Measurements from ENCODE around the gene PARN.

DNA sequence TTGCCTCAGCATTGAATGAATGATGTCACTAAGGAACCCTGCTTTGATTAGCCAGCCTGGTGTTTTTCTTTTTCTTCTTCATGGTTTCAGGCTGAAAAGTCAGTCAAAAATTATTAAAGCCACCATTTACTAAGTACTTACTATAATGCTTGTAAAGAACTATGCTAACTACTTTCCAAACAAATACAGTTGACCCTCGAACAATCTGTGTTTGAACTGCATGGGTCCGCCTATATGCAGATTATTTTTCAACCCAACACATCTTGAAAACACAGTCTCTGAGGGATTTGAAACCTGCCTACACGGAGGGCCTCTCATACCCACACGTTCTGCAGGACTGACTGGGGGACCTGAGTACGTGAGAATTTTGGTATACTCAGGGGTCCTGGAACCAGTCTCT lies 136.3 kb downstream of the PARN start:
- TF ChIP-seq, protein P1, sequence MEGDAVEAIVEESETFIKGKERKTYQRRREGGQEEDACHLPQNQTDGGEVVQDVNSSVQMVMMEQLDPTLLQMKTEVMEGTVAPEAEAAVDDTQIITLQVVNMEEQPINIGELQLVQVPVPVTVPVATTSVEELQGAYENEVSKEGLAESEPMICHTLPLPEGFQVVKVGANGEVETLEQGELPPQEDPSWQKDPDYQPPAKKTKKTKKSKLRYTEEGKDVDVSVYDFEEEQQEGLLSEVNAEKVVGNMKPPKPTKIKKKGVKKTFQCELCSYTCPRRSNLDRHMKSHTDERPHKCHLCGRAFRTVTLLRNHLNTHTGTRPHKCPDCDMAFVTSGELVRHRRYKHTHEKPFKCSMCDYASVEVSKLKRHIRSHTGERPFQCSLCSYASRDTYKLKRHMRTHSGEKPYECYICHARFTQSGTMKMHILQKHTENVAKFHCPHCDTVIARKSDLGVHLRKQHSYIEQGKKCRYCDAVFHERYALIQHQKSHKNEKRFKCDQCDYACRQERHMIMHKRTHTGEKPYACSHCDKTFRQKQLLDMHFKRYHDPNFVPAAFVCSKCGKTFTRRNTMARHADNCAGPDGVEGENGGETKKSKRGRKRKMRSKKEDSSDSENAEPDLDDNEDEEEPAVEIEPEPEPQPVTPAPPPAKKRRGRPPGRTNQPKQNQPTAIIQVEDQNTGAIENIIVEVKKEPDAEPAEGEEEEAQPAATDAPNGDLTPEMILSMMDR (IDR thresholded peaks at IDR 0.05; ENCODE audit: low read depth, low read length): no peak
- no peak for TF ChIP-seq POLR2A (IDR thresholded peaks at IDR 0.05; ENCODE audit: extremely low read depth, insufficient read length)
